Liver (tissue), 9 donors: ENCODE data around the gene RINT1. TPM values are rescaled to one million over a fixed set of nuclear protein-coding genes. Genes with fewer than 3 reads are reported as not detected.

Source experiments
- DNase-seq: peaks from one replicate; pipeline ENCODE4 v3.0.0-alpha.2; 2017; ENCODE audit warnings: low spot score
- H3K27ac ChIP-seq, 2 donors: one replicate each; pipeline ENCODE4 v1.7.0; 2013; ENCODE audit warnings: inconsistent platforms in 2 of 2, low read length in 2 of 2, control low read depth in 1 of 2, low read depth in 1 of 2, mild to moderate bottlenecking in 1 of 2
- H3K27me3 ChIP-seq, 4 donors: one replicate each; pipeline versions ENCODE4 v1.6.1 to v1.7.0; 2013; ENCODE audit warnings: low read length in 3 of 4, inconsistent platforms in 1 of 4, mild to moderate bottlenecking in 1 of 4, moderate library complexity in 1 of 4; ENCODE audit not compliant: control insufficient read depth in 4 of 4, insufficient read depth in 4 of 4
- H3K36me3 ChIP-seq, 4 donors: one replicate each; pipeline versions ENCODE4 v1.6.1 to v1.7.0; 2013; ENCODE audit warnings: low read length in 3 of 4, mild to moderate bottlenecking in 3 of 4, low read depth in 1 of 4, moderate library complexity in 1 of 4; ENCODE audit not compliant: control insufficient read depth in 4 of 4, insufficient read depth in 3 of 4
- H3K4me1 ChIP-seq, 4 donors: one replicate each; pipeline versions ENCODE4 v1.6.1 to v1.7.0; 2013; ENCODE audit warnings: low read length in 3 of 4, mild to moderate bottlenecking in 3 of 4, moderate library complexity in 1 of 4; ENCODE audit not compliant: control insufficient read depth in 4 of 4, insufficient read depth in 4 of 4
- H3K4me3 ChIP-seq, 3 donors: one replicate each; pipeline versions ENCODE4 v1.6.1 to v1.7.0; 2013; ENCODE audit warnings: low read length in 3 of 3, control low read depth in 1 of 3, low read depth in 1 of 3, mild to moderate bottlenecking in 1 of 3
- H3K9ac ChIP-seq, 2 donors: one replicate each; pipeline ENCODE4 v1.7.0; 2013; ENCODE audit warnings: low read length in 2 of 2, mild to moderate bottlenecking in 2 of 2, moderate library complexity in 2 of 2, control low read depth in 1 of 2, low read depth in 1 of 2
- H3K9me3 ChIP-seq, 4 donors: one replicate each; pipeline versions ENCODE4 v1.6.1 to v1.7.0; 2013; ENCODE audit warnings: low read length in 3 of 4; ENCODE audit not compliant: control insufficient read depth in 4 of 4
- EGR1 ChIP-seq, 2 donors: IDR thresholded peaks; 2 replicates each; pipeline ENCODE4 v1.6.1; 2016 to 2018; ENCODE audit warnings: antibody characterized with exemption in 2 of 2, low read depth in 2 of 2
- FOXA2 ChIP-seq: IDR thresholded peaks from 2 replicates; pipeline ENCODE4 v1.6.1; 2016; ENCODE audit warnings: antibody characterized with exemption
- GABPA ChIP-seq, 2 donors: IDR thresholded peaks in 1 of 2; conservative IDR thresholded peaks in 1 of 2; 2 replicates each; pipeline ENCODE4 v1.6.1; 2016; ENCODE audit warnings: antibody characterized with exemption in 2 of 2, mild to moderate bottlenecking in 1 of 2, moderate library complexity in 1 of 2
- HNF4A ChIP-seq, 2 donors: conservative IDR thresholded peaks; 2 replicates each; pipeline ENCODE4 v1.6.1; 2016; ENCODE audit warnings: antibody characterized with exemption in 2 of 2, mild to moderate bottlenecking in 2 of 2
- NR2F2 ChIP-seq: IDR thresholded peaks from 2 replicates; pipeline ENCODE4 v1.6.1; 2016; ENCODE audit warnings: antibody characterized with exemption
- RAD21 ChIP-seq, 2 donors: IDR thresholded peaks; 2 replicates each; pipeline ENCODE4 v1.6.1; 2016; ENCODE audit warnings: antibody characterized with exemption in 2 of 2, mild to moderate bottlenecking in 2 of 2
- RXRA ChIP-seq, 2 donors: IDR thresholded peaks; 2 replicates each; pipeline ENCODE4 v1.6.1; 2017 to 2018; ENCODE audit warnings: antibody characterized with exemption in 2 of 2, mild to moderate bottlenecking in 1 of 2
- SP1 ChIP-seq: IDR thresholded peaks from 2 replicates; pipeline ENCODE4 v1.6.1; 2018; ENCODE audit warnings: antibody characterized with exemption, mild to moderate bottlenecking
- TAF1 ChIP-seq: conservative IDR thresholded peaks from 2 replicates; pipeline ENCODE4 v1.6.1; 2016; ENCODE audit warnings: antibody characterized with exemption, mild to moderate bottlenecking
- YY1 ChIP-seq: IDR thresholded peaks from 2 replicates; pipeline ENCODE4 v1.6.1; 2016; ENCODE audit warnings: antibody characterized with exemption, mild to moderate bottlenecking
- WGBS: extraction: QIAGEN DNeasy Blood & Tissue Kit; methylation state at CpG from one replicate; pipeline ENCODE4 v1.1.7; 2013; 5-methylcytosine and 5-hydroxymethylcytosine counted together
- polyA plus RNA-seq, 2 donors: library from polyadenylated mRNA; stranded (reverse) in 1 of 2; unstranded in 1 of 2; fragments of 200-250 nt in 1 of 2; fragments of >200 nt in 1 of 2; fragmentation: Nextera tagmentation in 1 of 2; extraction: Ambion mirVana in 1 of 2; gene quantifications; one replicate each; pipeline versions ENCODE4 v1.2.1 to v1.2.3, GENCODE V29; 2013 to 2015
- total RNA-seq, 2 donors: library from RNA; depleted of rRNA; stranded (reverse); fragments of >200 nt; gene quantifications; one replicate each; pipeline ENCODE4 v1.2.3, GENCODE V29; 2014
- TF ChIP-seq, protein P1 (sequence below): fragments of 150-350 bp; IDR thresholded peaks from 2 replicates; pipeline ENCODE4 v1.5.1; 2017; ENCODE audit warnings: improper control_type of control experiment, low read depth, low read length; ENCODE audit not compliant: missing input control
- TF ChIP-seq, protein P2 (sequence below): IDR thresholded peaks from 2 replicates; pipeline ENCODE4 v1.6.1; 2016; ENCODE audit warnings: antibody characterized with exemption
- TF ChIP-seq, protein P3 (sequence below): IDR thresholded peaks from 2 replicates; pipeline ENCODE4 v1.6.1; 2016; ENCODE audit warnings: antibody characterized with exemption, mild to moderate bottlenecking
- TF ChIP-seq, protein P4 (sequence below): IDR thresholded peaks from 2 replicates; pipeline ENCODE4 v1.6.1; 2016; ENCODE audit warnings: antibody characterized with exemption
- TF ChIP-seq, protein P5 (sequence below): IDR thresholded peaks from 2 replicates; pipeline ENCODE4 v1.6.1; 2016; ENCODE audit warnings: antibody characterized with exemption
- donor health status: healthy.
- donor health status: healthy.
- donor health status: healthy.
- donor health status: healthy.
- donor health status: healthy.

RINT1 gene
- total and polyA plus RNA-seq, 4 donors = 4.5 to 10.9 (median 7.2) TPM

DNA sequence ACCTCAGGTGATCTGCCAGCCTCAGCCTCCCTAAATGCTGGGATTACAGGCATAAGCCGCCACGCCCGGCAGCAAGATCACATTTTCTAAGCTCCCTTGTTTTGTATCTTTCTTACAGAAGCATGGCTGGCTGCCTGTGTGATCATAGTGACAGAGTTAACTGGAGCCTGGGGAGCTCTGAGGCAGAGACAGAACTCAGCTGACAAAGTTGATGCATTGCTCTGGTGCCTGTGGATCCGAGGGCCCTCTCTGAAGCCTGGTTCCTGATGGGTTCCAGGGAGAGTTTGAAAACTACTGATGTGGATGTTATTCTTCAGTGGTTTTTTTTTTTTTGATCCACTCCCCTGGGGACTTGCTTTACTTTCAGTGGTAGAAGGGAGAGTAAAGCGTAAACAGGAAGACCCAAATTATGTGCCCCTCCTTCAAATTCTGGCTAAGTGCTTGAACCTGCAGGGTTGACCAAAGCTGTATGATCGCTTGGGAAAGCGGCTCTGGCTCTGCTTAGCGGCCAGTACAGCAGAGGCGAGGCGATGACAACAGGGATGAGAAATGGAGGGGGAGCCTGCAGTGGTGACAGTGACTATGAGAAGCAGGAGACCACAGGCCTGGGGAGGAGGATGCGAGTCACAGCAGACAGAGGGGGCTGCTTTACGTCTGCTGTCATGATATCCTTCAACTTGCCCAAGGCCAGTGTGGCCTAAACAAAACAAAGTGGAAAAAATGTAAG lies 56.1 kb downstream of the RINT1 start:
- WGBS = 92% methylated on average over 12 of the region's 12 CpGs

DNA sequence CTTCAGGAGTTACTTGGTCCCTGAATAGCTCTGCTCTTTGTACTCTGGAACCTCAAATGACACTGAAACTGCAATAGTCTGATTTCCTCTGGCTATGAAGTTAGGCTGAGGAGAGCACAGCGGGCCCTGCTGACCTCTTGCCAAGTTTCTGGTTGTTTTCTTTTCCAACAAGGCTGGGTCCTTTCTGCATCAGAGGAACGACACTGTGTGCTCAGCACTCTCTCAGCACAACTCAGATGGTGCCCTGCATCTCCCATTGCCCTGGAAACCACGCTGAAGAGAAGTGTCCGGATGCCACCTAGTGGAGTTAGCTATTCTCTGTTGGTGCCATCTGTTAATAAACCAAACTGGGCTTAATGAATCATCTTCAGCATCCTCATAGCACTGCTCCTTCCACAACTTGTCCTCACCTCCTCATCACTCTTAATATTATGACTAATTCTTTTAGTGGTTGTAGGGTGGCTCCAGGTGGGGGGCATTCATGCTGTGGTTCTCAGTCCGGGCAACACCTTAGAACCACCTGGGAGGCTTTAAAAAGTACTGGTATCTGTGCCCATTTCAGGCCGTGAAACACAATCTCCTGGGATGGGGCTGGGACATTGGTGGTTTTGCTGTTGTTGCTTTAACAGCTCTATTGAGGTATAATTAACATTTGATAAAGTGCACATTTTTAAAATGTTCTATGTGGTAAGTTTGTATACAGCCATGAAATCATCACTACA lies 57.5 kb downstream of the RINT1 start:
- no peak overlapping the region for H3K27ac ChIP-seq
- H3K9me3 ChIP-seq = no peaks in the 10 kb centered on the region
- H3K27me3 ChIP-seq = no peaks in the 10 kb centered on the region
- DNase-seq = no peak
- H3K9ac ChIP-seq = no peak overlapping the region
- no peak overlapping the region for H3K4me3 ChIP-seq
- H3K36me3 ChIP-seq = no peaks in the 10 kb centered on the region
- peaks cover 0 to 7% (median 3%) of the 10 kb centered on the region in 4 donors for H3K4me1 ChIP-seq
- 28% methylated on average over 6 of the region's 6 CpGs for WGBS
- TF ChIP-seq NR2F2 (no peak), YY1 (no peak), EGR1 (IDR thresholded peaks at IDR 0.05; ENCODE audit: low read depth in 2 of 2) (no peak), TAF1 (no peak), RAD21 (IDR thresholded peaks at IDR 0.05) (peak; percentile 88 to 93), HNF4A (conservative IDR thresholded peaks at IDR 0.05) (peak in 1 of 2 donors; percentile 26), GABPA (IDR thresholded peaks at IDR 0.05 in 1 of 2, conservative IDR thresholded peaks at IDR 0.05 in 1 of 2) (no peak)
- TF ChIP-seq, protein P1, sequence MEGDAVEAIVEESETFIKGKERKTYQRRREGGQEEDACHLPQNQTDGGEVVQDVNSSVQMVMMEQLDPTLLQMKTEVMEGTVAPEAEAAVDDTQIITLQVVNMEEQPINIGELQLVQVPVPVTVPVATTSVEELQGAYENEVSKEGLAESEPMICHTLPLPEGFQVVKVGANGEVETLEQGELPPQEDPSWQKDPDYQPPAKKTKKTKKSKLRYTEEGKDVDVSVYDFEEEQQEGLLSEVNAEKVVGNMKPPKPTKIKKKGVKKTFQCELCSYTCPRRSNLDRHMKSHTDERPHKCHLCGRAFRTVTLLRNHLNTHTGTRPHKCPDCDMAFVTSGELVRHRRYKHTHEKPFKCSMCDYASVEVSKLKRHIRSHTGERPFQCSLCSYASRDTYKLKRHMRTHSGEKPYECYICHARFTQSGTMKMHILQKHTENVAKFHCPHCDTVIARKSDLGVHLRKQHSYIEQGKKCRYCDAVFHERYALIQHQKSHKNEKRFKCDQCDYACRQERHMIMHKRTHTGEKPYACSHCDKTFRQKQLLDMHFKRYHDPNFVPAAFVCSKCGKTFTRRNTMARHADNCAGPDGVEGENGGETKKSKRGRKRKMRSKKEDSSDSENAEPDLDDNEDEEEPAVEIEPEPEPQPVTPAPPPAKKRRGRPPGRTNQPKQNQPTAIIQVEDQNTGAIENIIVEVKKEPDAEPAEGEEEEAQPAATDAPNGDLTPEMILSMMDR = peak; percentile 66
- TF ChIP-seq, protein P2, sequence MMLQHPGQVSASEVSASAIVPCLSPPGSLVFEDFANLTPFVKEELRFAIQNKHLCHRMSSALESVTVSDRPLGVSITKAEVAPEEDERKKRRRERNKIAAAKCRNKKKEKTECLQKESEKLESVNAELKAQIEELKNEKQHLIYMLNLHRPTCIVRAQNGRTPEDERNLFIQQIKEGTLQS = no peak
- TF ChIP-seq, protein P3, sequence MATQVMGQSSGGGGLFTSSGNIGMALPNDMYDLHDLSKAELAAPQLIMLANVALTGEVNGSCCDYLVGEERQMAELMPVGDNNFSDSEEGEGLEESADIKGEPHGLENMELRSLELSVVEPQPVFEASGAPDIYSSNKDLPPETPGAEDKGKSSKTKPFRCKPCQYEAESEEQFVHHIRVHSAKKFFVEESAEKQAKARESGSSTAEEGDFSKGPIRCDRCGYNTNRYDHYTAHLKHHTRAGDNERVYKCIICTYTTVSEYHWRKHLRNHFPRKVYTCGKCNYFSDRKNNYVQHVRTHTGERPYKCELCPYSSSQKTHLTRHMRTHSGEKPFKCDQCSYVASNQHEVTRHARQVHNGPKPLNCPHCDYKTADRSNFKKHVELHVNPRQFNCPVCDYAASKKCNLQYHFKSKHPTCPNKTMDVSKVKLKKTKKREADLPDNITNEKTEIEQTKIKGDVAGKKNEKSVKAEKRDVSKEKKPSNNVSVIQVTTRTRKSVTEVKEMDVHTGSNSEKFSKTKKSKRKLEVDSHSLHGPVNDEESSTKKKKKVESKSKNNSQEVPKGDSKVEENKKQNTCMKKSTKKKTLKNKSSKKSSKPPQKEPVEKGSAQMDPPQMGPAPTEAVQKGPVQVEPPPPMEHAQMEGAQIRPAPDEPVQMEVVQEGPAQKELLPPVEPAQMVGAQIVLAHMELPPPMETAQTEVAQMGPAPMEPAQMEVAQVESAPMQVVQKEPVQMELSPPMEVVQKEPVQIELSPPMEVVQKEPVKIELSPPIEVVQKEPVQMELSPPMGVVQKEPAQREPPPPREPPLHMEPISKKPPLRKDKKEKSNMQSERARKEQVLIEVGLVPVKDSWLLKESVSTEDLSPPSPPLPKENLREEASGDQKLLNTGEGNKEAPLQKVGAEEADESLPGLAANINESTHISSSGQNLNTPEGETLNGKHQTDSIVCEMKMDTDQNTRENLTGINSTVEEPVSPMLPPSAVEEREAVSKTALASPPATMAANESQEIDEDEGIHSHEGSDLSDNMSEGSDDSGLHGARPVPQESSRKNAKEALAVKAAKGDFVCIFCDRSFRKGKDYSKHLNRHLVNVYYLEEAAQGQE = no peak
- TF ChIP-seq, protein P4, sequence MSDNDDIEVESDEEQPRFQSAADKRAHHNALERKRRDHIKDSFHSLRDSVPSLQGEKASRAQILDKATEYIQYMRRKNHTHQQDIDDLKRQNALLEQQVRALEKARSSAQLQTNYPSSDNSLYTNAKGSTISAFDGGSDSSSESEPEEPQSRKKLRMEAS = no peak

More for the DNA sequence above, 56.1 kb downstream of the RINT1 start:
- H3K27me3 ChIP-seq = no peaks in the 10 kb centered on the region
- no peak overlapping the region for H3K27ac ChIP-seq
- no peak overlapping the region for H3K9ac ChIP-seq
- H3K4me1 ChIP-seq = peaks cover 0 to 5% (median 1%) of the 10 kb centered on the region in 4 donors
- TF ChIP-seq GABPA (IDR thresholded peaks at IDR 0.05 in 1 of 2, conservative IDR thresholded peaks at IDR 0.05 in 1 of 2) (no peak), FOXA2 (no peak), RXRA (IDR thresholded peaks at IDR 0.05) (no peak), SP1 (no peak)
- TF ChIP-seq, protein P5, sequence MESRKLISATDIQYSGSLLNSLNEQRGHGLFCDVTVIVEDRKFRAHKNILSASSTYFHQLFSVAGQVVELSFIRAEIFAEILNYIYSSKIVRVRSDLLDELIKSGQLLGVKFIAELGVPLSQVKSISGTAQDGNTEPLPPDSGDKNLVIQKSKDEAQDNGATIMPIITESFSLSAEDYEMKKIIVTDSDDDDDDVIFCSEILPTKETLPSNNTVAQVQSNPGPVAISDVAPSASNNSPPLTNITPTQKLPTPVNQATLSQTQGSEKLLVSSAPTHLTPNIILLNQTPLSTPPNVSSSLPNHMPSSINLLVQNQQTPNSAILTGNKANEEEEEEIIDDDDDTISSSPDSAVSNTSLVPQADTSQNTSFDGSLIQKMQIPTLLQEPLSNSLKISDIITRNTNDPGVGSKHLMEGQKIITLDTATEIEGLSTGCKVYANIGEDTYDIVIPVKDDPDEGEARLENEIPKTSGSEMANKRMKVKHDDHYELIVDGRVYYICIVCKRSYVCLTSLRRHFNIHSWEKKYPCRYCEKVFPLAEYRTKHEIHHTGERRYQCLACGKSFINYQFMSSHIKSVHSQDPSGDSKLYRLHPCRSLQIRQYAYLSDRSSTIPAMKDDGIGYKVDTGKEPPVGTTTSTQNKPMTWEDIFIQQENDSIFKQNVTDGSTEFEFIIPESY = no peak
- TF ChIP-seq, protein P3 = no peak
- TF ChIP-seq, protein P2 = no peak
- H3K9me3 ChIP-seq = no peaks in the 10 kb centered on the region
- no peaks in the 10 kb centered on the region for H3K36me3 ChIP-seq
- H3K4me3 ChIP-seq = no peak overlapping the region
- no peak for DNase-seq
